Uterus (tissue), 4 donors: ENCODE data around the gene ENOSF1. TPM values are rescaled to one million over a fixed set of nuclear protein-coding genes. Genes with fewer than 3 reads are reported as not detected.

Source experiments
- DNase-seq, 2 donors: peaks; one replicate each; pipeline ENCODE4 v3.0.0-alpha.2; 2019 to 2020
- H3K27ac ChIP-seq, 2 donors: fragments of 200-600 bp; sonication (generic); 1 replicate in 1 of 2; 2 replicates in 1 of 2; pipeline ENCODE4 v1.5.1; 2016 to 2018
- H3K27me3 ChIP-seq, 2 donors: fragments of 200-600 bp; sonication (generic); one replicate each; pipeline ENCODE4 v1.5.1; 2018 to 2019; ENCODE audit warnings: control low read depth in 1 of 2
- H3K36me3 ChIP-seq, 2 donors: fragments of 200-600 bp; sonication (generic); one replicate each; pipeline ENCODE4 v1.5.1; 2019; ENCODE audit warnings: control low read depth in 1 of 2
- H3K4me1 ChIP-seq, 2 donors: fragments of 200-600 bp; sonication (generic); one replicate each; pipeline ENCODE4 v1.5.1; 2018 to 2019; ENCODE audit warnings: control low read depth in 1 of 2
- H3K4me3 ChIP-seq, 2 donors: fragments of 200-600 bp; sonication (generic); 1 replicate in 1 of 2; 2 replicates in 1 of 2; pipeline ENCODE4 v1.5.1; 2018 to 2019; ENCODE audit warnings: mild to moderate bottlenecking in 1 of 2
- H3K9me3 ChIP-seq, 2 donors: fragments of 200-600 bp; sonication (generic); one replicate each; pipeline ENCODE4 v1.5.1; 2019; ENCODE audit warnings: control low read depth in 1 of 2
- POLR2A ChIP-seq, 2 donors: fragments of 450-650 bp; IDR thresholded peaks; one replicate each; pipeline ENCODE4 v1.6.1; 2016; ENCODE audit warnings: antibody characterized with exemption in 2 of 2, mild to moderate bottlenecking in 1 of 2, moderate library complexity in 1 of 2
- intact Hi-C: fragments of 100-400 bp; cut with DNase I; formaldehyde crosslinking; loops from one replicate; pipeline ENCODE4 v1.15.1; 2023; ENCODE audit warnings: low total_unique reads
- total RNA-seq, 4 donors: library from RNA; depleted of rRNA in 3 of 4; stranded (reverse); fragments of >200 nt in 3 of 4; gene quantifications; one replicate each; pipeline versions ENCODE4 v1.1.0 to v1.2.4, GENCODE V29; 2014 to 2023
- TF ChIP-seq, protein P1 (sequence below), 4 experiments: fragments of 200-600 bp in 2 of 4; fragments of 450-650 bp in 2 of 4; sonication (generic) in 2 of 4; IDR thresholded peaks; one replicate each; pipeline ENCODE4 v1.5.1; 2016 to 2019; ENCODE audit warnings: antibody characterized with exemption in 4 of 4, mild to moderate bottlenecking in 2 of 4, moderate library complexity in 1 of 4
- donor health status: DM: yes; HTN: yes; CAD: no.

The ENOSF1 gene
- total RNA-seq, 4 donors from 2014 or later = 12.0 to 110 (median 38.5) TPM

DNA sequence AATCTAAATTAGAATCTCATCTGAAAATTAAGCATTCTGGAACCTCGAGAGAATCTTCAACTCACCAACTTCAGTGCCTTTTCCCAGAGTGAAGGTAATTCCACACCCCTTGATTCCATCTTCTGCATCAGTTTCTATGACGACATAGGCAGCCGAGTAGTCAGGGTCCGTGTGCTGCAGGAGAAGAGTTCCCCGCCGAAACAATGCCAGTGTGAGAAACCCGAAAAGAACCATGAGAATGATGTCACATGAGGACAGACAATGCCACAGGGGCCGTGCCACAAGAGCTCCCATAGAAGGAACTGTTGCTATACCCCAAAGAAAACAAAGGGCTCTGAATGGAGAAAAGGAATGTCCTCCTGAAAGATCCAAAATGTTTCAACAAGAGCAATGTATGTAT lies 6.0 kb downstream of the ENOSF1 start:
- no peak for TF ChIP-seq POLR2A (IDR thresholded peaks at IDR 0.05)
- TF ChIP-seq, protein P1, sequence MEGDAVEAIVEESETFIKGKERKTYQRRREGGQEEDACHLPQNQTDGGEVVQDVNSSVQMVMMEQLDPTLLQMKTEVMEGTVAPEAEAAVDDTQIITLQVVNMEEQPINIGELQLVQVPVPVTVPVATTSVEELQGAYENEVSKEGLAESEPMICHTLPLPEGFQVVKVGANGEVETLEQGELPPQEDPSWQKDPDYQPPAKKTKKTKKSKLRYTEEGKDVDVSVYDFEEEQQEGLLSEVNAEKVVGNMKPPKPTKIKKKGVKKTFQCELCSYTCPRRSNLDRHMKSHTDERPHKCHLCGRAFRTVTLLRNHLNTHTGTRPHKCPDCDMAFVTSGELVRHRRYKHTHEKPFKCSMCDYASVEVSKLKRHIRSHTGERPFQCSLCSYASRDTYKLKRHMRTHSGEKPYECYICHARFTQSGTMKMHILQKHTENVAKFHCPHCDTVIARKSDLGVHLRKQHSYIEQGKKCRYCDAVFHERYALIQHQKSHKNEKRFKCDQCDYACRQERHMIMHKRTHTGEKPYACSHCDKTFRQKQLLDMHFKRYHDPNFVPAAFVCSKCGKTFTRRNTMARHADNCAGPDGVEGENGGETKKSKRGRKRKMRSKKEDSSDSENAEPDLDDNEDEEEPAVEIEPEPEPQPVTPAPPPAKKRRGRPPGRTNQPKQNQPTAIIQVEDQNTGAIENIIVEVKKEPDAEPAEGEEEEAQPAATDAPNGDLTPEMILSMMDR (IDR thresholded peaks at IDR 0.05) = no peak
- DNase-seq = no peak
- Histone ChIP-seq H3K27ac (no peak overlapping the region), H3K36me3 (no peaks in the 10 kb centered on the region), H3K9me3 (no peaks in the 10 kb centered on the region), H3K4me1 (peaks cover 3 to 7% of the 10 kb centered on the region in 2 donors), H3K4me3 (no peak overlapping the region), H3K27me3 (no peaks in the 10 kb centered on the region)
- intact Hi-C loops = no loop called here

DNA sequence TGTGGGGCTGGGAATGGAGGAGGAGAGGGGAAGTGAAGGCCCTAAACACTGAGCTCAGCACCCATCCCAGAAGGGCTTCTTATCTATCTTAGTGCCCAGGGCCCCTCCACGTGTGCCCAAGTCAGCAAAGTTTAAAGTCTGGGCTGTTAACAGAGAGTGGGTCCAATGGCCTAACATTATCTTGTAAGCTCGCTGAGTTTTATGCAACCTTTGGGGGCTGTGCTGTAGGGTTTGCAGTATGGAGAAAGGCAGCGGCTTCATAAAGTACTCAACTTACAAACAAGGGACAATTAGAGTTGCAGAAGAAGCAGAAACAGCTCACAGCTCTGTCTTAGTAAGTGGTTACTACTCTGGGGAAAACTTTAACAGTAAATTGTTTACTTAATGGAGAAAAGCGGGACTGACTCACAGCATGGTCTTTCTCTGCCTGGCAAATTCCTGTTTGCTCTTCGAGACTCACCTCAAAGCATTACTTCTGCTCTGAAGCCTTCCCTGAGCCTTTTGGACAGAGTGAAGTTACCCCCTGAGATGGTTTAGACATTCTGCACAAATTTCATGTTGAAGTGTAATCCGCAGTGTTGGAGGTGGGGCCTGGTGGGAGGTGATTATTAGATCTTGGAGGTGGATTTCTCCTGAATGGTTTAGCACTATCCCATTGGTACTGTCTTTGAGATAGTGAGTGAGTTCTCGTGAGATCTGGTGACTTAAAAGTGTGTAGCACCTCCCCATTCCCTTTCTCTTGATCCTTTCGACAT lies 9.0 kb downstream of the ENOSF1 start:
- intact Hi-C loops = no loop called here
- H3K27me3 ChIP-seq = no peaks in the 10 kb centered on the region
- H3K27ac ChIP-seq = peak overlapping the region; percentile 84 to 85
- TF ChIP-seq POLR2A (IDR thresholded peaks at IDR 0.05) = no peak
- TF ChIP-seq, protein P1 (IDR thresholded peaks at IDR 0.05) = no peak
- H3K4me3 ChIP-seq = no peak overlapping the region
- H3K36me3 ChIP-seq = no peaks in the 10 kb centered on the region
- H3K4me1 ChIP-seq = no peaks in the 10 kb centered on the region
- H3K9me3 ChIP-seq = no peaks in the 10 kb centered on the region
- DNase-seq = peak; percentile 27 to 37

DNA sequence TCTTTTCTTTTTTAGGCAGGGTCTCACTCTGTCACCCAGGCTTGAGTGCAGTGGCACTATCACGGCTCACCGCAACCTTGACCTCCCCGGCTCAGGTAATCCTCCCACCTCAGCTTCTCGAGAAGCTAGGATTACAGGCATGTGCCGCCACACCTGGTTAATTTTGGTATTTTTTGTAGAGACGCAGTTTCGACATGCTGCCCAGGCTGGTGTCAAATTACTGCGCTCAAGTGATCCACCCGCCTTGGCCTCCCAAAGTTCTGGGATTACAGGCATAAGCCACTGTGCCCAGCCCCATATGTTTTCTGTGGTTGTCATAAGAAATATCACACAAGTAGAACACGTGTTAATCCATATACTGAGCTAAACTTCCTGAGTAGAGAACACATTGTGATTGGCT lies 14.6 kb downstream of the ENOSF1 start:
- no peak for DNase-seq
- no peak overlapping the region for H3K4me3 ChIP-seq
- no peak overlapping the region for H3K27ac ChIP-seq
- H3K27me3 ChIP-seq = no peaks in the 10 kb centered on the region
- H3K36me3 ChIP-seq = no peaks in the 10 kb centered on the region
- no peaks in the 10 kb centered on the region for H3K4me1 ChIP-seq
- intact Hi-C loops = no loop called here
- TF ChIP-seq POLR2A (IDR thresholded peaks at IDR 0.05) = no peak
- TF ChIP-seq, protein P1 (IDR thresholded peaks at IDR 0.05) = no peak
- H3K9me3 ChIP-seq = no peaks in the 10 kb centered on the region

DNA sequence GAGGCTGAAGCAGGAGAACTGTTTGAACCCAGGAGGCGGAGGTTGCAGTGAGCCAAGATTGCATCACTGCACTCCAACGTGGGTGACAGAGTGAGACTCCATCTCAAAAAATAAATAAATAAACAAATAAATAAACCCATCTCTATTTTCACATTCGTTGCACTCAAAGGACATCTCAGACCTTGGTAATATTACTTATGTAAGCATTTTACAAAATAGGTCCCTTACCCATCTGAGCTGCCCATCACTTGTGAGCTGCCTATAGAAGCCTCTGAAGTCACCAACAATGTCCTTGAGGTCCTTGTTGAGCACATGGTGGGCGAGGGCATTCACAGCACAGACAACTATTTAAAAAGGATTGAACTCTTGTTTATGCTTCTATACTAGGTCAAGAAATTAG lies 15.4 kb downstream of the ENOSF1 start:
- no peak for TF ChIP-seq POLR2A (IDR thresholded peaks at IDR 0.05)
- TF ChIP-seq, protein P1 (IDR thresholded peaks at IDR 0.05) = no peak
- Histone ChIP-seq H3K27me3 (no peaks in the 10 kb centered on the region), H3K27ac (no peak overlapping the region), H3K4me1 (no peaks in the 10 kb centered on the region), H3K4me3 (no peak overlapping the region), H3K36me3 (no peaks in the 10 kb centered on the region), H3K9me3 (no peaks in the 10 kb centered on the region)
- intact Hi-C loops = no loop called here
- DNase-seq = no peak

DNA sequence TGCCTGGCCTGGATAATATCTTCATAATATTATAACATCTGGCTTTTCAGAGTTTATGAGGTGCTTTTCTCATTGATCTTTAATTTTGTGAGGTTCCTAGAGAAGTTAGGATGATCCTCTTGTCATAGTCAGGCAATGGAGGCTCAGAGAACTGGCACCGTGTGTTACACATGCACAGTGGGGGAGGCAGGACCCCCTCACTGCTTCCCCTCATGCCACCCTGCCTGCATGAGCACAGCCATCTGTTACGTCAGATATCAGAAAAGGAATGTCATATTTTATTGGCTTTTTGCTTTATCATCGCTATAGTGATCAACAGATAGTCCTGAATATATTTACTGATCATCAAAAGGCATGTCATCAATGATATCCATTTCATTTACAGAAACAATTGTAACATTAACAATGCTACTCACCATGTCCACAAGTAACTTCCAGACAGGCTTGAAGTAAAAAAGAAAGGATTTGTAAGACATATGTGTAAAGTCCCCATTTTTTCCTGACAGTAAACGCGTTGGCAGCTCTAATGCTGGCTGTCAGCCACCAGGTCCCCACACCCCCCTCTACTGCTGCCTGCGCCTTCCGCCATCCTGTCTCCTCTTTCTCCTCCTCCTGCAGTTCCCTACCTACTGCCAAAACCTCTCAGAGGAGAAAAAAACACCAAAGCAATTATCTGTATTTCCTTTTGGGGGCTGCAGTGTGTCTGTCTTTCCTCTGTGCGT lies 18.8 kb downstream of the ENOSF1 start:
- no peaks in the 10 kb centered on the region for H3K36me3 ChIP-seq
- intact Hi-C loops = no loop called here
- no peaks in the 10 kb centered on the region for H3K4me1 ChIP-seq
- no peaks in the 10 kb centered on the region for H3K27me3 ChIP-seq
- H3K4me3 ChIP-seq = no peak overlapping the region
- DNase-seq = no peak
- TF ChIP-seq POLR2A (IDR thresholded peaks at IDR 0.05) = no peak
- TF ChIP-seq, protein P1 (IDR thresholded peaks at IDR 0.05) = no peak
- no peaks in the 10 kb centered on the region for H3K9me3 ChIP-seq
- H3K27ac ChIP-seq = no peak overlapping the region
